SK-N-SH (cell line): ENCODE results near the gene FCRL5. TPM values are rescaled to one million over a fixed set of nuclear protein-coding genes. Genes with fewer than 3 reads are reported as not detected.

Experiments
- CTCF ChIA-PET: fragments of 300-600, 350-600 bp; formaldehyde crosslinking; extraction: SDS; loops from one replicate; lab custom pipeline; 2021; lab: Yijun Ruan, JAX
- POLR2A ChIA-PET: fragments of 350-600 bp; sonication (Branson Sonifier 250); formaldehyde crosslinking; extraction: SDS; loops from one replicate; lab custom pipeline; 2020; ENCODE audit warnings: antibody characterized with exemption, inconsistent platforms; lab: Yijun Ruan, JAX
- DNase-seq: peaks from one replicate; pipeline ENCODE4 v3.0.0; 2012
- H2AFZ ChIP-seq: fragments of 200-600 bp; sonication (generic); 2 replicates; pipeline ENCODE4 v1.8.1; 2016; ENCODE audit warnings: antibody characterized with exemption, mild to moderate bottlenecking, low read depth
- H3F3A ChIP-seq: fragments of 200-600 bp; sonication (generic); replicated peaks from 2 replicates; pipeline ENCODE3; 2016; ENCODE audit warnings: antibody characterized with exemption, mild to moderate bottlenecking; ENCODE audit not compliant: insufficient read depth
- H3K27ac ChIP-seq, 2 experiments: fragments of 200-500 bp in 1 of 2; fragments of 200-600 bp in 1 of 2; sonication (Bioruptor generic) in 1 of 2; sonication (generic), shearing (Covaris generic) in 1 of 2; 2 replicates each; pipeline versions ENCODE4 v1.5.1 to v1.6.1; 2014 to 2016; ENCODE audit warnings: low read depth in 2 of 2, inconsistent platforms in 1 of 2, low read length in 1 of 2, mild to moderate bottlenecking in 1 of 2, mixed read lengths in 1 of 2
- H3K27me3 ChIP-seq: fragments of 200-600 bp; sonication (generic), shearing (Covaris generic); 2 replicates; pipeline ENCODE4 v1.6.1; 2016; ENCODE audit warnings: mixed run types; ENCODE audit not compliant: insufficient read depth
- H3K36me3 ChIP-seq, 2 experiments: fragments of 200-500 bp in 1 of 2; fragments of 200-600 bp in 1 of 2; sonication (Bioruptor generic) in 1 of 2; sonication (generic) in 1 of 2; replicated peaks in 1 of 2; 2 replicates each; pipeline versions ENCODE3 to v1.5.1; 2014 to 2016; ENCODE audit warnings: low read length in 1 of 2, mild to moderate bottlenecking in 1 of 2; ENCODE audit not compliant: insufficient read depth in 2 of 2, control insufficient read depth in 1 of 2
- H3K4me1 ChIP-seq, 2 experiments: fragments of 200-500 bp in 1 of 2; fragments of 200-600 bp in 1 of 2; sonication (Bioruptor generic) in 1 of 2; sonication (generic), shearing (Covaris generic) in 1 of 2; 2 replicates each; pipeline versions ENCODE4 v1.5.1 to v1.6.1; 2014 to 2016; ENCODE audit warnings: low read depth in 1 of 2, low read length in 1 of 2, mixed run types in 1 of 2; ENCODE audit not compliant: insufficient read depth in 2 of 2, control insufficient read depth in 1 of 2
- H3K4me2 ChIP-seq: fragments of 200-600 bp; sonication (generic), shearing (Covaris generic); 2 replicates; pipeline ENCODE4 v1.6.1; 2017; ENCODE audit warnings: mixed run types
- H3K4me3 ChIP-seq, 2 experiments: fragments of 200-500 bp in 1 of 2; fragments of 200-600 bp in 1 of 2; sonication (Bioruptor generic) in 1 of 2; sonication (generic), shearing (Covaris generic) in 1 of 2; 2 replicates each; pipeline versions ENCODE4 v1.5.1 to v1.8.1; 2014 to 2016; ENCODE audit warnings: low read depth in 2 of 2, inconsistent platforms in 1 of 2, low read length in 1 of 2, mild to moderate bottlenecking in 1 of 2, mixed read lengths in 1 of 2, moderate library complexity in 1 of 2
- H3K79me2 ChIP-seq: fragments of 200-600 bp; sonication (generic); 2 replicates; pipeline ENCODE4 v1.8.1; 2017; ENCODE audit warnings: mild to moderate bottlenecking; ENCODE audit not compliant: insufficient read depth
- H3K9ac ChIP-seq: fragments of 200-600 bp; sonication (generic); 2 replicates; pipeline ENCODE4 v1.6.1; 2017; ENCODE audit warnings: mixed run types
- H3K9me2 ChIP-seq: fragments of 200-600 bp; sonication (generic); 2 replicates; pipeline ENCODE4 v1.6.1; 2017; ENCODE audit warnings: mixed run types
- H3K9me3 ChIP-seq: fragments of 200-600 bp; sonication (generic); 2 replicates; pipeline ENCODE4 v1.6.1; 2017; ENCODE audit warnings: mixed run types, mild to moderate bottlenecking, moderate library complexity
- H4K20me1 ChIP-seq: fragments of 200-600 bp; sonication (generic); 2 replicates; pipeline ENCODE4 v1.6.1; 2017; ENCODE audit warnings: mild to moderate bottlenecking, mixed run types; ENCODE audit not compliant: insufficient read depth
- CHD2 ChIP-seq: fragments of 150-350 bp; IDR thresholded peaks from 2 replicates; pipeline ENCODE4 v1.6.1; 2018; ENCODE audit warnings: low read length; ENCODE audit not compliant: partially characterized antibody
- CTCF ChIP-seq: fragments of 200-600 bp; sonication (generic); IDR thresholded peaks from 2 replicates; pipeline ENCODE4 v1.6.1; 2017; ENCODE audit warnings: antibody characterized with exemption, mild to moderate bottlenecking, moderate library complexity
- ELF1 ChIP-seq: IDR thresholded peaks from 2 replicates; pipeline ENCODE4 v1.4.0; 2012
- EP300 ChIP-seq, 2 experiments: IDR thresholded peaks; 2 replicates each; pipeline versions ENCODE4 v1.4.0 to v1.6.1; 2012; ENCODE audit warnings: borderline replicate concordance in 1 of 2, low read depth in 1 of 2, low read length in 1 of 2
- FOSL2 ChIP-seq: IDR thresholded peaks from 2 replicates; pipeline ENCODE4 v1.4.0; 2012; ENCODE audit warnings: low read depth, mild to moderate bottlenecking, moderate library complexity, borderline replicate concordance
- FOXJ3 ChIP-seq: sonication (generic); formaldehyde crosslinking; IDR thresholded peaks from 2 replicates; pipeline ENCODE4 v1.5.1; 2020; ENCODE audit warnings: mild to moderate bottlenecking, missing genetic modification reagents
- IRF3 ChIP-seq: fragments of 150-350 bp; IDR thresholded peaks from 2 replicates; pipeline ENCODE4 v1.6.1; 2016; ENCODE audit warnings: mild to moderate bottlenecking, low read depth, low read length
- MEF2A ChIP-seq: IDR thresholded peaks from 2 replicates; pipeline ENCODE4 v1.4.0; 2012; ENCODE audit warnings: low read depth, borderline replicate concordance
- MXI1 ChIP-seq: IDR thresholded peaks from 2 replicates; pipeline ENCODE4 v1.6.1; 2012; ENCODE audit warnings: mild to moderate bottlenecking, low read depth, low read length, improper control_type of control experiment
- NRF1 ChIP-seq: IDR thresholded peaks from 2 replicates; pipeline ENCODE4 v1.6.1; 2012; ENCODE audit warnings: low read depth, mild to moderate bottlenecking, low read length
- PBX3 ChIP-seq: IDR thresholded peaks from 2 replicates; pipeline ENCODE4; 2012
- RAD21 ChIP-seq: IDR thresholded peaks from 2 replicates; pipeline ENCODE4 v1.6.1; 2012; ENCODE audit warnings: mild to moderate bottlenecking, low read length
- RCOR1 ChIP-seq: fragments of 150-350 bp; IDR thresholded peaks from 2 replicates; pipeline ENCODE4 v1.6.1; 2017; ENCODE audit warnings: antibody characterized with exemption, low read length
- REST ChIP-seq: IDR thresholded peaks from 2 replicates; pipeline ENCODE4 v1.6.1; 2012; ENCODE audit warnings: mild to moderate bottlenecking, low read depth, low read length, moderate library complexity
- RXRA ChIP-seq: IDR thresholded peaks from 2 replicates; pipeline ENCODE4 v1.4.0; 2012; ENCODE audit warnings: low read depth, mild to moderate bottlenecking, borderline replicate concordance
- SIN3A ChIP-seq: IDR thresholded peaks from 2 replicates; pipeline ENCODE4 v1.6.1; 2012; ENCODE audit warnings: low read depth, mild to moderate bottlenecking, low read length, moderate library complexity, borderline replicate concordance
- SMC3 ChIP-seq: IDR thresholded peaks from 2 replicates; pipeline ENCODE4 v1.6.1; 2012; ENCODE audit warnings: low read depth, low read length, improper control_type of control experiment
- TAF1 ChIP-seq: IDR thresholded peaks from 2 replicates; pipeline ENCODE4 v1.6.1; 2012; ENCODE audit warnings: low read depth, mild to moderate bottlenecking, low read length, moderate library complexity, borderline replicate concordance
- YY1 ChIP-seq: IDR thresholded peaks from 2 replicates; pipeline ENCODE4 v1.4.0; 2012; ENCODE audit warnings: low read depth, mild to moderate bottlenecking
- WGBS: methylation state at CpG from one replicate; pipeline ENCODE4 v1.1.6; 2017; ENCODE audit warnings: low lambda C conversion rate; 5-methylcytosine and 5-hydroxymethylcytosine counted together
- polyA plus RNA-seq, 3 experiments: library from polyadenylated mRNA; depleted of rRNA; stranded (reverse); fragments of >200 nt; gene quantifications; 2 replicates each; pipeline ENCODE4 v1.2.3, GENCODE V29; 2012

FCRL5 gene
- polyA plus RNA-seq, 1 of the 3 experiments (the other 2 are of a cell fraction), result not detected

GRCh38 chr1:157521056-157521455, 31.3 kb downstream of the FCRL5 start:
- Histone ChIP-seq H3K36me3 (no peaks in the 10 kb centered on the region), H2AFZ (no peak overlapping the region), H3K4me3 (no peak overlapping the region), H3K9me2 (no peaks in the 10 kb centered on the region), H3K4me1 (no peaks in the 10 kb centered on the region), H3K27me3 (peaks cover 42% of the 10 kb centered on the region), H3K9ac (no peak overlapping the region), H3F3A (no peaks in the 10 kb centered on the region), H3K79me2 (no peaks in the 10 kb centered on the region), H4K20me1 (no peaks in the 10 kb centered on the region), H3K4me2 (no peak overlapping the region), H3K27ac (no peak overlapping the region), H3K9me3 (no peaks in the 10 kb centered on the region)
- DNase-seq, result no peak
- ChIA-PET CTCF (interaction anchor here (2.6 kb wide), 1 partner anchor 16 kb away, joined by 14 read pairs; no protein-coding TSS in a partner anchor), POLR2A (no interaction called here)
- no peak for TF ChIP-seq REST
- no peak for TF ChIP-seq IRF3
- TF ChIP-seq EP300 (IDR thresholded peaks at IDR 0.05; ENCODE audit: borderline replicate concordance in 1 of 2, low read depth in 1 of 2, low read length in 1 of 2), result no peak
- no peak for TF ChIP-seq CTCF
- TF ChIP-seq SIN3A, result no peak
- no peak for TF ChIP-seq TAF1
- TF ChIP-seq YY1, result no peak
- WGBS, result 5% methylated on average over 10 of the region's 10 CpGs

- Histone ChIP-seq H3K9ac (no peak overlapping the region), H3K9me3 (no peaks in the 10 kb centered on the region), H3K4me3 (no peak overlapping the region), H3K79me2 (no peaks in the 10 kb centered on the region), H3K4me1 (no peaks in the 10 kb centered on the region), H3K4me2 (no peak overlapping the region), H3F3A (no peaks in the 10 kb centered on the region), H3K36me3 (no peaks in the 10 kb centered on the region), H3K27me3 (peaks cover 42% of the 10 kb centered on the region), H4K20me1 (no peaks in the 10 kb centered on the region), H3K27ac (no peak overlapping the region), H3K9me2 (no peaks in the 10 kb centered on the region), H2AFZ (no peak overlapping the region)
- no peak for DNase-seq
- ChIA-PET CTCF (interaction anchor here (2.6 kb wide), 1 partner anchor 15 kb away, joined by 14 read pairs; no protein-coding TSS in a partner anchor), POLR2A (no interaction called here)
- 4% methylated on average over 7 of the region's 20 CpGs for WGBS
- no peak for TF ChIP-seq IRF3
- no peak for TF ChIP-seq YY1
- no peak for TF ChIP-seq MEF2A
- TF ChIP-seq RXRA, result no peak
- TF ChIP-seq RCOR1, result no peak
- TF ChIP-seq FOXJ3 (CRISPR knock-in tag), result no peak
- TF ChIP-seq FOSL2, result no peak
- no peak for TF ChIP-seq ELF1
- no peak for TF ChIP-seq PBX3
- TF ChIP-seq RAD21, result no peak
- no peak for TF ChIP-seq NRF1
- TF ChIP-seq EP300 (IDR thresholded peaks at IDR 0.05; ENCODE audit: borderline replicate concordance in 1 of 2, low read depth in 1 of 2, low read length in 1 of 2), result no peak
- no peak for TF ChIP-seq MXI1
- TF ChIP-seq SMC3, result no peak
- TF ChIP-seq CHD2, result no peak
Measured at GRCh38 chr1:157520386-157520935, 31.9 kb downstream of the FCRL5 start.
